GM12864 (cell line): ENCODE measurements around the gene PYY.
"Not testable (repeated sequence)": the region's sequence is repeated elsewhere in the genome, so short reads cannot be mapped to it uniquely, and the experiment has no call there.

Experiments used
- DNase-seq: peaks from one replicate; pipeline ENCODE4 v3.0.0-alpha.2; 2011; ENCODE audit warnings: low read depth
- H3K4me3 ChIP-seq: 2 replicates; pipeline ENCODE4 v1.5.1; 2011; ENCODE audit warnings: mild to moderate bottlenecking, low read depth, low read length, control low read depth
- CTCF ChIP-seq: IDR thresholded peaks from 2 replicates; pipeline ENCODE4 v1.5.1; 2011; ENCODE audit warnings: low read depth, mild to moderate bottlenecking, moderate library complexity, low read length, control low read depth, inconsistent platforms; ENCODE audit errors: missing control alignments

PYY gene

GRCh38 chr17:43935204-43935925 lies 18.4 kb downstream of the PYY start:
- DNase-seq: no peak
- TF ChIP-seq CTCF: no peak
- no peak overlapping the region for H3K4me3 ChIP-seq

DNA sequence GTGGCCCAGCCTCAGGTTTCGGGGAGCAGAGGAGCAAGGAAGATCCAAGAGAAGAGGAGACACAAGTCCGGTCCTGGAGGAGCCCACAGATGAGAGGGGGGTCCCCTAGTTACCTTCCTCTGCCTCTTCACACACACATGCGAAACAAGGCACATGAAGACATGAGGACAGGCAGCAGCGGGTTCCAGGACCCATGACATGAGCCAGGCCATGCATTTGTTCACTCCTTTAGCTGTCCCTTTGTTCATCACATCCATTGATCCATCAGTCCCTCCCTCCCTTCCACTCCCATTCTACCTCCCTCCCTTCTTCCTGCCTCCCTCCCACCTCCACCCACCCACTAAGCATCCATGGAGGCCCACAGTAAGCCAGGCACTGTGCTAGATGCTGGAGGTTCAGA lies 20.8 kb downstream of the PYY start:
- TF ChIP-seq CTCF: no peak
- DNase-seq: no peak
- H3K4me3 ChIP-seq: no peak overlapping the region

DNA sequence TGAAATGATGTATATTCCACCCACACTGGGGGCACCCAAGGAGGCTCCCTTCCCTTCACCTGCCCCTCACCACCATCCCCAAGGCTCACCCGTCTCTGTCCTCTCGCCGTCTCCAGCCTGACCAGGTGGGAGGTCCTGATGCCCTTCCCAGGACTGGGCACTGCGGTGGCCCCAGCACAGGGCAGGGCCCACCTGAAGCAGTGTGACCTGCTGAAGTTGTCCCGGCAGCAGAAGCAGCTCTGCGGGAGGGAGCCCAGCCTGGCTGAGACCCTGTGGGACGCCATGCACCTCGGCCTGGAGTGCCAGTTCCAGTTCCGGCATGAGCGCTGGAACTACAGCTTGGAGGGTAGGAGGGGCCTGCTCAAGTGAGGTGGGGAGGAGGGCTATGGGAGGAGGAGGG lies 21.4 kb downstream of the PYY start:
- no peak for DNase-seq
- no peak for TF ChIP-seq CTCF
- no peak overlapping the region for H3K4me3 ChIP-seq

GRCh38 chr17:43931062-43931571 lies 22.6 kb downstream of the PYY start:
- no peak for DNase-seq
- H3K4me3 ChIP-seq: no peak overlapping the region
- TF ChIP-seq CTCF: no peak

- TF ChIP-seq CTCF: no peak
- no peak for DNase-seq
- no peak overlapping the region for H3K4me3 ChIP-seq
Observed at GRCh38 chr17:43928609-43929008, 25.1 kb downstream of the PYY start.

DNA sequence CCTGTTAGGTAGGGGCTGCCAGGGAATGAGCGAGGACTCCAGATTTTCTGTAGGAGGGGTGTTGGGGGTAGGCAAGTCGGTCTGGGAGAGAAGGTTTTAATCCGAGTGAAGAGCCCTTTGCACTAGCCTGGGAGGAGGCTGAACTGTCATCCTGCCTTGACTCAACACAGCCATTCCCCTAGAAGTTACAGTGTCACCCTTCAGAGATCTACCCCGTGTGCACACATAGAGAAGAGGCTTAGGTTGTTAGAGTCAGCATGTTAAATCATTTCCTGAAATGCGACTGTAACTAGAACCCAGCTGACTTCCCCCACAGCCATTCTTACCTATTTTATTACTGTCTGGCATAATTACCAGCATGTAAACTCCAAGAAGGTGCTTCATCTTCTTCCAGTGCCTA lies 25.8 kb downstream of the PYY start:
- not testable (repeated sequence) for DNase-seq, H3K4me3 ChIP-seq

- no peak overlapping the region for H3K4me3 ChIP-seq
- DNase-seq: no peak
- TF ChIP-seq CTCF: no peak
Observed at GRCh38 chr17:43927060-43927864, 26.5 kb downstream of the PYY start.
